Right lobe of liver (tissue), 6 donors: ENCODE data around the gene ACSF3. TPM values are rescaled to one million over a fixed set of nuclear protein-coding genes. Genes with fewer than 3 reads are reported as not detected.
"Not testable (repeated sequence)": the region's sequence is repeated elsewhere in the genome, so short reads cannot be mapped to it uniquely, and the experiment has no call there.

Source experiments
- ATAC-seq, 4 donors: fragments of 200-7000 bp; cut with Tn5 transposase; one replicate each; pipeline ENCODE4 v1.9.1; 2020; ENCODE audit warnings: mild to moderate bottlenecking in 4 of 4, moderate library complexity in 4 of 4
- DNase-seq, 3 donors: peaks; one replicate each; pipeline ENCODE4 v3.0.0-alpha.2; 2020
- H3K27ac ChIP-seq, 3 donors: fragments of 200-600 bp; one replicate each; pipeline ENCODE4 v1.8.0; 2022
- H3K27me3 ChIP-seq, 2 donors: fragments of 200-600 bp; one replicate each; pipeline ENCODE4 v1.8.0; 2022
- H3K36me3 ChIP-seq, 4 donors: fragments of 200-600 bp; sonication (generic) in 1 of 4; one replicate each; pipeline versions ENCODE4 v1.5.1 to v1.8.0; 2017 to 2022; ENCODE audit warnings: control low read depth in 1 of 4
- H3K4me1 ChIP-seq, 4 donors: fragments of 200-600 bp; sonication (generic) in 1 of 4; one replicate each; pipeline versions ENCODE4 v1.5.1 to v1.8.0; 2017 to 2022; ENCODE audit warnings: control low read depth in 1 of 4
- H3K4me3 ChIP-seq, 3 donors: fragments of 200-600 bp; one replicate each; pipeline ENCODE4 v1.8.0; 2022
- H3K9me3 ChIP-seq, 4 donors: fragments of 200-600 bp; sonication (generic) in 1 of 4; one replicate each; pipeline versions ENCODE4 v1.5.1 to v1.8.0; 2017 to 2022; ENCODE audit warnings: control low read depth in 1 of 4
- POLR2A ChIP-seq: fragments of 450-650 bp; IDR thresholded peaks from one replicate; pipeline ENCODE4 v1.6.1; 2017; ENCODE audit warnings: antibody characterized with exemption, mild to moderate bottlenecking
- WGBS: methylation state at CpG from one replicate; pipeline ENCODE4 v1.1.6; 2018; ENCODE audit warnings: low coverage, low lambda C conversion rate; ENCODE audit not compliant: insufficient coverage; ENCODE audit errors: missing lambda C conversion rate; 5-methylcytosine and 5-hydroxymethylcytosine counted together
- intact Hi-C, 2 donors: fragments of 100-400 bp; cut with DNase I; formaldehyde crosslinking; loops; one replicate each; pipeline versions ENCODE4 v1.11.2 to v1.14.1; 2022
- total RNA-seq, 6 experiments: library from RNA; depleted of rRNA in 2 of 6; stranded (reverse); fragments of >200 nt in 2 of 6; fragmentation: NEBNext Ultra II Directional in 3 of 6; extraction: Animal tissue kit (Norgen Biotek cat#: 25700) in 3 of 6; gene quantifications; one replicate each; pipeline versions ENCODE4 v1.1.0 to v1.2.4, GENCODE V29; 2016 to 2023
- TF ChIP-seq, protein P1 (sequence below), 4 donors: fragments of 200-600 bp in 3 of 4; fragments of 450-650 bp in 1 of 4; IDR thresholded peaks; one replicate each; pipeline versions ENCODE4 v1.5.1 to v1.8.0; 2016 to 2022; ENCODE audit warnings: antibody characterized with exemption in 4 of 4, mild to moderate bottlenecking in 2 of 4
- donor health status: DM: no; HTN: yes; CAD: no.
- donor health status: DM: no; HTN: no; CAD: no.
- donor health status: DM: no; HTN: no; CAD: no.
- donor health status: DM: no; HTN: yes; CAD: no.
- donor health status: DM: no; HTN: yes; CAD: no.

ACSF3 gene
- total RNA-seq, 6 experiments from 2014 or later, result 20.2 to 33.6 (median 29.4) TPM

DNA sequence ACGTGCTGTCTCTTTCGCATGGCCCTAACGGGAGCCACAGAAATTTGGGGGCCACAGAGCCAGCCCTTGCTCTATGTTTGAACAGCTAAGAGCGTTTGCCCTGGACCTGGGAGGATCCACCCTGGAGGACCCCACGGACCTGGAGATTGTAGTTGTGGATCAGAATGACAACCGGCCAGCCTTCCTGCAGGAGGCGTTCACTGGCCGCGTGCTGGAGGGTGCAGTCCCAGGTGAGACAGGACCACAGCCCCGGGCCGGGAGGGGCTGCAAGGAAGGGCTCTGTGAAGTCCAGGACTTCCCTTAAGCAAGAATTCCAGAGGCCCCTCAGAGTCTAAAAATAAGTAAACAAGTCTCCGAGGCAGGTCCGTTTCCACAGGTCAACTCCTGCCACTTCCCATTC is 89.8 kb downstream of the ACSF3 start:
- DNase-seq (no peak), ATAC-seq (no peak)
- H3K4me3 ChIP-seq, result no peak overlapping the region
- intact Hi-C loops, result no loop called here
- H3K36me3 ChIP-seq, result no peaks in the 10 kb centered on the region
- 29% methylated on average over 6 of the region's 13 CpGs for WGBS
- H3K27me3 ChIP-seq, result no peaks in the 10 kb centered on the region
- TF ChIP-seq, protein P1, sequence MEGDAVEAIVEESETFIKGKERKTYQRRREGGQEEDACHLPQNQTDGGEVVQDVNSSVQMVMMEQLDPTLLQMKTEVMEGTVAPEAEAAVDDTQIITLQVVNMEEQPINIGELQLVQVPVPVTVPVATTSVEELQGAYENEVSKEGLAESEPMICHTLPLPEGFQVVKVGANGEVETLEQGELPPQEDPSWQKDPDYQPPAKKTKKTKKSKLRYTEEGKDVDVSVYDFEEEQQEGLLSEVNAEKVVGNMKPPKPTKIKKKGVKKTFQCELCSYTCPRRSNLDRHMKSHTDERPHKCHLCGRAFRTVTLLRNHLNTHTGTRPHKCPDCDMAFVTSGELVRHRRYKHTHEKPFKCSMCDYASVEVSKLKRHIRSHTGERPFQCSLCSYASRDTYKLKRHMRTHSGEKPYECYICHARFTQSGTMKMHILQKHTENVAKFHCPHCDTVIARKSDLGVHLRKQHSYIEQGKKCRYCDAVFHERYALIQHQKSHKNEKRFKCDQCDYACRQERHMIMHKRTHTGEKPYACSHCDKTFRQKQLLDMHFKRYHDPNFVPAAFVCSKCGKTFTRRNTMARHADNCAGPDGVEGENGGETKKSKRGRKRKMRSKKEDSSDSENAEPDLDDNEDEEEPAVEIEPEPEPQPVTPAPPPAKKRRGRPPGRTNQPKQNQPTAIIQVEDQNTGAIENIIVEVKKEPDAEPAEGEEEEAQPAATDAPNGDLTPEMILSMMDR (IDR thresholded peaks at IDR 0.05), result no peak
- no peak for TF ChIP-seq POLR2A
- H3K4me1 ChIP-seq, result no peaks in the 10 kb centered on the region
- no peaks in the 10 kb centered on the region for H3K9me3 ChIP-seq
- H3K27ac ChIP-seq, result no peak overlapping the region

DNA sequence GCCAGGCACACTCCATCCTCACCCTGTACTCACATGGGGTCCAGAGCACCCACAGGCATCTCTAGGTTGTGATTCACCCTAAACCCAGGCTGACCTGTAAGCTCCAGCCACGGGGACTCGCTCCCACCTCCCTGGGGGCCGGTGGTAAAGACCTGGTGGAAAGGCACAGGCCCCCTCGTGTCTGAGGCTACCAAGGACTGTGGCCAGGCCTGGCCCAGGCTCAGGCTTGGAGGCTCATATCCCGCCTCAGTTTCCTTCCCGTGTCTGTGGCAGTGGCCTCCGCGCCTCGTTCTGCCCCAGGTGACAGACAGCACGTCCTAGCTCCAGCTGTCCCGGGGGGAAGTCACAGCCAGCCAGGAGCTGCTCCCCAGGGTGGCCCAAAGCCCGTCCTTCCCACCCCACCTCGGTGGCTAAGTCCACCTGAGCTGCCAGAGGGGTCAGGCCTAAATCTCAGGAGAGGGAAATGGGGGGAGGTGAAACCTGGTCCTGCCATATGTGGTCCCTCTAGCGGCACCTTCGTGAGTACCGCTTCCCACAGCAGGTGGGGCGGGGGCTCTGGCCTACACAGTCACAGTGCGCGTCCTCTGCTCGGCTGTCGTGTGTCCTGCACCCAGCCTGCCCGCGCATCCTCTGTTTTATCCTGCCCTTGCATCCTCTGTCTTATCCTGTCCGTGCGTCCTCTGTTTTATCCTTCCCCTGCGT is 90.5 kb downstream of the ACSF3 start:
- H3K4me1 ChIP-seq, result no peaks in the 10 kb centered on the region
- no peaks in the 10 kb centered on the region for H3K9me3 ChIP-seq
- no peak overlapping the region for H3K27ac ChIP-seq
- no peaks in the 10 kb centered on the region for H3K36me3 ChIP-seq
- 49% methylated on average over 9 of the region's 26 CpGs for WGBS
- ATAC-seq (peak in 1 of 4 donors; percentile 12), DNase-seq (no peak)
- TF ChIP-seq, protein P1 (IDR thresholded peaks at IDR 0.05), result no peak
- TF ChIP-seq POLR2A, result no peak
- no peaks in the 10 kb centered on the region for H3K27me3 ChIP-seq
- intact Hi-C loops, result no loop called here
- H3K4me3 ChIP-seq, result no peak overlapping the region

- H3K4me3 ChIP-seq, result no peak overlapping the region
- no peaks in the 10 kb centered on the region for H3K27me3 ChIP-seq
- H3K9me3 ChIP-seq, result no peaks in the 10 kb centered on the region
- H3K4me1 ChIP-seq, result no peaks in the 10 kb centered on the region
- H3K36me3 ChIP-seq, result no peaks in the 10 kb centered on the region
- WGBS, result 42% methylated on average over 5 of the region's 9 CpGs
- intact Hi-C loops, result no loop called here
- no peak overlapping the region for H3K27ac ChIP-seq
- no peak for DNase-seq
- ATAC-seq, result no peak
- no peak for TF ChIP-seq POLR2A
- TF ChIP-seq, protein P1 (IDR thresholded peaks at IDR 0.05), result no peak
Observed at GRCh38 chr16:89184677-89184932, 91.0 kb downstream of the ACSF3 start.

DNA sequence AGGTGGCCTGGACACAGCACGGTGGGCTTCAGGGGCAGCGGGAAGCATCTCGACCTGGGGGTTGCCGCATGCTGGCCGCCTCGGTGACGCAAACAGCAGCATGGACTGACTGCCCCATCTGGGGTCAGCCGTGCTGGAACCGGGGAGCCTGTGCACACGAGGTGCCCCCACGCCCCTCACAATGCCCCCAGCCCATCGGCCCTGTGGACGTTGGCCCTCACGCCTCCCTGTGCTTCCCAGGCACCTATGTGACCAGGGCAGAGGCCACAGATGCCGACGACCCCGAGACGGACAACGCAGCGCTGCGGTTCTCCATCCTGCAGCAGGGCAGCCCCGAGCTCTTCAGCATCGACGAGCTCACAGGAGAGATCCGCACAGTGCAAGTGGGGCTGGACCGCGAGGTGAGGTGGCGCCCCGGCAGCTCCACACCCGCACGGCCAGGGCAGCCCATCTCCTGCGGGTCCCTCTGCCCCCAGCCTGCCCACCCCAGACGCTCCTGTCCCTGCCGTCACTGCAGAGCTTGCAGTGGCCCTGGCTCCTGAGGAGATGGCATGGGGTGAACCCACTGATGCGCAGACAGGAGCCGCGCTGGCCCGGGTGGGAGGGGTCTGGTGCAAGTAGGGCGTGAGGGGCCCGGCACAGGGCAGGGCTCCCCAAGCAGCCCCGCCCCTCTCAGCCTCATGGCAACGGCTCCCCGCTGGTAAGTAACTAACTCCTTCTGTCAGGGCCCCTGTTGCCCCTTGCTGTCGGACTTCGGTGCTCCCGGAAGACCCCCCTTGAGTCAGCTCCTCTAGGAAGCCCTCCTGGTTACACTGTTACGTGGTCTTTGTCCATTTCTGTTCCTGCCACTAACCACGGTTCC is 91.5 kb downstream of the ACSF3 start:
- Histone ChIP-seq H3K27me3 (no peaks in the 10 kb centered on the region), H3K36me3 (no peaks in the 10 kb centered on the region), H3K4me3 (no peak overlapping the region), H3K4me1 (no peaks in the 10 kb centered on the region), H3K27ac (no peak overlapping the region), H3K9me3 (no peaks in the 10 kb centered on the region)
- intact Hi-C loops, result no loop called here
- DNase-seq (peak in 1 of 3 donors; percentile 18), ATAC-seq (peak in 1 of 4 donors; percentile 24)
- WGBS, result 10% methylated on average over 2 of the region's 48 CpGs
- TF ChIP-seq, protein P1 (IDR thresholded peaks at IDR 0.05), result no peak
- TF ChIP-seq POLR2A, result no peak

GRCh38 chr16:89185887-89186592 is 92.4 kb downstream of the ACSF3 start:
- 74% methylated on average over 8 of the region's 30 CpGs for WGBS
- intact Hi-C loops, H3K4me3 ChIP-seq, ATAC-seq, H3K9me3 ChIP-seq, H3K36me3 ChIP-seq, H3K27me3 ChIP-seq, H3K4me1 ChIP-seq, H3K27ac ChIP-seq, DNase-seq: not testable (repeated sequence)

- H3K4me1 ChIP-seq, H3K36me3 ChIP-seq, ATAC-seq, intact Hi-C loops, H3K27me3 ChIP-seq, H3K4me3 ChIP-seq, H3K9me3 ChIP-seq, DNase-seq, H3K27ac ChIP-seq: not testable (repeated sequence)
- WGBS, result 66% methylated on average over 6 of the region's 20 CpGs
Observed at GRCh38 chr16:89186593-89187031, 93.0 kb downstream of the ACSF3 start.
